GM21423 (cell line): Measurements from ENCODE around the gene RHOXF1.
"Not testable (repeated sequence)": the region's sequence is repeated elsewhere in the genome, so short reads cannot be mapped to it uniquely, and the experiment has no call there.

Experiments used
- ATAC-seq: cut with Tn5 transposase; IDR thresholded peaks from one replicate; pipeline ENCODE4 v1.9.1; 2021; ENCODE audit warnings: mild to moderate bottlenecking, moderate library complexity; ENCODE audit not compliant: unreplicated experiment

Gene RHOXF1

GRCh38 chrX:120087289-120088017, 28.3 kb downstream of the RHOXF1 start:
- no peak for ATAC-seq

- ATAC-seq = not testable (repeated sequence)
These were observed 30.0 kb downstream of the RHOXF1 start for GRCh38 chrX:120085553-120086185.

- ATAC-seq = not testable (repeated sequence)
These were observed 38.1 kb downstream of the RHOXF1 start, which contains the start of gene RHOXF2B for GRCh38 chrX:120077590-120077989. TSS of gene RHOXF2B (minus strand) at chrX:120077690. CDS start at chrX:120077552, 138 bp downstream.

- not testable (repeated sequence) for ATAC-seq
These were observed 49.5 kb downstream of the RHOXF1 start for GRCh38 chrX:120066169-120066568.
